Right lobe of liver (tissue), 4 donors: ENCODE measurements around the gene CAPZA2.

Source experiments
- CTCF ChIP-seq, 4 donors: fragments of 200-600 bp in 3 of 4; fragments of 450-650 bp in 1 of 4; IDR thresholded peaks; one replicate each; pipeline versions ENCODE4 v1.5.1 to v1.8.0; 2016 to 2022; ENCODE audit warnings: antibody characterized with exemption in 4 of 4, mild to moderate bottlenecking in 2 of 4
- POLR2A ChIP-seq: fragments of 450-650 bp; IDR thresholded peaks from one replicate; pipeline ENCODE4 v1.6.1; 2017; ENCODE audit warnings: antibody characterized with exemption, mild to moderate bottlenecking
- donor health status: DM: no; HTN: no; CAD: no.
- donor health status: DM: no; HTN: no; CAD: no.
- donor health status: DM: no; HTN: yes; CAD: no.

DNA sequence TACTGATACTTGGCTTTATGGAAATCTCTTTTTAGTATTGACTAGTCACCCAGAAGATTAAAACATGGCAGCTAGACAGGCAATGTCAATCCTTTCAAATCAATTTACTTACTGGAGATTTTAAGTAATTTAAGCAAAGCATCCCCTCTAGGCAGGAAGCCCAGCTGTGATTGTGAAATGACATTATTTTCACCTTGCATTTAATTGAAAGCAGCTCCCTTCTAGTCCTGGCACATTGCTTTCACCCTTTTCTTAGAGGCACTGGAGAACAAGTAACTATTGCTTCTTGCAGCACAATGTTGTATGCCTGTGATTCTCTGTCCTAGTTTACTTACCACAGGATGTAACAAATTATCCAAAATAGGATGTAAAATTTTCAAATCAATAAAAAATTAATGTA, 104.2 kb downstream of the CAPZA2 start:
- TF ChIP-seq CTCF (IDR thresholded peaks at IDR 0.05) (no peak), POLR2A (no peak)
